Keratinocyte (primary cell): ENCODE results near the gene TRPT1. TPM values are rescaled to one million over a fixed set of nuclear protein-coding genes. Genes with fewer than 3 reads are reported as not detected.

Experiments used
- DNase-seq: peaks from one replicate; pipeline ENCODE4 v3.0.0-alpha.2; 2011; ENCODE audit warnings: low read depth, missing footprints, low spot score
- FAIRE-seq: peaks from 2 replicates; lab custom pipeline; 2011; peaks lifted over from hg19 to GRCh38; lab: Jason Lieb, UNC
- H2AFZ ChIP-seq: 2 replicates; pipeline ENCODE4 v1.6.0; 2012; ENCODE audit warnings: low read length, control low read depth, inconsistent platforms; ENCODE audit not compliant: control insufficient read depth
- H3K27ac ChIP-seq: 2 replicates; pipeline ENCODE4 v1.5.1; 2011; ENCODE audit warnings: low read length; ENCODE audit not compliant: control insufficient read depth, insufficient read depth
- H3K27me3 ChIP-seq: 3 replicates; pipeline ENCODE4 v1.6.0; 2011; ENCODE audit warnings: low read length; ENCODE audit not compliant: control insufficient read depth, insufficient read depth; ENCODE audit errors: extremely low read depth
- H3K36me3 ChIP-seq, 2 experiments: 2 replicates in 1 of 2; 3 replicates in 1 of 2; pipeline ENCODE4 v1.5.1; 2011; ENCODE audit warnings: low read length in 2 of 2, mild to moderate bottlenecking in 1 of 2; ENCODE audit not compliant: control insufficient read depth in 2 of 2, insufficient read depth in 2 of 2; ENCODE audit errors: extremely low read depth in 1 of 2
- H3K4me1 ChIP-seq: 3 replicates; pipeline ENCODE4 v1.5.1; 2011; ENCODE audit warnings: low read length; ENCODE audit not compliant: control insufficient read depth, insufficient read depth; ENCODE audit errors: extremely low read depth
- H3K4me2 ChIP-seq: 3 replicates; pipeline ENCODE4 v1.6.0; 2011; ENCODE audit warnings: low read depth, low read length; ENCODE audit not compliant: control insufficient read depth, insufficient read depth; ENCODE audit errors: extremely low read depth
- H3K4me3 ChIP-seq, 3 experiments: fragments of 200-600 bp in 1 of 3; sonication (generic) in 1 of 3; 2 replicates in 2 of 3; 3 replicates in 1 of 3; pipeline ENCODE4 v1.5.1; 2011 to 2016; ENCODE audit warnings: low read length in 3 of 3, mild to moderate bottlenecking in 3 of 3, control low read depth in 2 of 3, inconsistent platforms in 1 of 3, low read depth in 1 of 3, mixed read lengths in 1 of 3, mixed run types in 1 of 3, moderate library complexity in 1 of 3; ENCODE audit not compliant: control insufficient read depth in 2 of 3, insufficient read depth in 2 of 3; ENCODE audit errors: extremely low read depth in 1 of 3
- H3K79me2 ChIP-seq: 2 replicates; pipeline ENCODE4 v1.6.0; 2012; ENCODE audit warnings: low read length; ENCODE audit not compliant: control insufficient read depth, insufficient read depth
- H3K9ac ChIP-seq: 3 replicates; pipeline ENCODE4 v1.6.0; 2011; ENCODE audit warnings: low read length; ENCODE audit not compliant: control insufficient read depth, insufficient read depth; ENCODE audit errors: extremely low read depth
- H3K9me1 ChIP-seq: 3 replicates; pipeline ENCODE4 v1.6.0; 2011; ENCODE audit warnings: low read length; ENCODE audit not compliant: control insufficient read depth, insufficient read depth; ENCODE audit errors: extremely low read depth
- H3K9me3 ChIP-seq: 2 replicates; pipeline ENCODE4 v1.5.1; 2012; ENCODE audit warnings: low read depth, low read length; ENCODE audit not compliant: control insufficient read depth
- H4K20me1 ChIP-seq: 3 replicates; pipeline ENCODE4 v1.6.0; 2011; ENCODE audit warnings: low read length; ENCODE audit not compliant: control insufficient read depth, insufficient read depth; ENCODE audit errors: extremely low read depth
- CTCF ChIP-seq, 3 experiments: IDR thresholded peaks in 1 of 3; conservative IDR thresholded peaks in 1 of 3; optimal IDR thresholded peaks in 1 of 3; 2 replicates in 2 of 3; 3 replicates in 1 of 3; pipeline versions ENCODE3 to v1.5.1; 2011; ENCODE audit warnings: low read length in 3 of 3, mild to moderate bottlenecking in 3 of 3, moderate library complexity in 2 of 3, control low read depth in 1 of 3, inconsistent platforms in 1 of 3; ENCODE audit not compliant: insufficient read depth in 2 of 3; ENCODE audit errors: extremely low read depth in 1 of 3
- EZH2 ChIP-seq: IDR thresholded peaks from one replicate; pipeline ENCODE4 v1.6.1; 2012; ENCODE audit warnings: inconsistent platforms, mild to moderate bottlenecking, low read length, moderate library complexity
- dilution Hi-C: fragments of 300-500 bp; cut with MboI; formaldehyde crosslinking; loops from one replicate; pipeline ENCODE4 v1.7.0; 2020; ENCODE audit warnings: low sequenced_read_pairs; ENCODE audit not compliant: extremely low pct_ligation_motif_present
- polyA plus RNA-seq, 5 experiments: library from polyadenylated mRNA; depleted of rRNA in 3 of 5; stranded (reverse) in 3 of 5; stranded (forward) in 1 of 5; unstranded in 1 of 5; fragments of >200 nt; gene quantifications; 1 replicate in 1 of 5; 2 replicates in 3 of 5; 3 replicates in 1 of 5; pipeline versions ENCODE4 v1.2.1 to v1.2.3, GENCODE V29; 2011 to 2012; ENCODE audit warnings: missing spikeins in 2 of 5, low read depth in 1 of 5, low replicate concordance in 1 of 5

The TRPT1 gene
- polyA plus RNA-seq, 1 donor (not counting 4 experiments of a cell fraction or from before 2014, with no cell fraction given) = 15.5 TPM

- no peak overlapping the region for H3K9ac ChIP-seq
These were observed 17.0 kb downstream of the TRPT1 start for GRCh38 chr11:64208796-64209562.

GRCh38 chr11:64208086-64208795 is 17.7 kb downstream of the TRPT1 start:
- Histone ChIP-seq H3K27ac (no peak overlapping the region), H3K9ac (no peak overlapping the region), H3K27me3 (no peaks in the 10 kb centered on the region), H3K9me1 (no peaks in the 10 kb centered on the region), H3K4me3 (no peak overlapping the region), H3K4me1 (no peaks in the 10 kb centered on the region), H2AFZ (no peak overlapping the region), H3K79me2 (no peaks in the 10 kb centered on the region), H3K36me3 (peaks cover 23 to 31% of the 10 kb centered on the region in 2 experiments), H3K9me3 (no peaks in the 10 kb centered on the region), H4K20me1 (peaks cover 14% of the 10 kb centered on the region), H3K4me2 (no peak overlapping the region)
- TF ChIP-seq EZH2 = no peak
- no peak for TF ChIP-seq CTCF (optimal IDR thresholded peaks at IDR 0.05 in 1 of 3, IDR thresholded peaks at IDR 0.05 in 1 of 3, conservative IDR thresholded peaks at IDR 0.05 in 1 of 3; ENCODE audit: extremely low read depth in 1 of 3, insufficient read depth in 2 of 3, low read length in 3 of 3)
- DNase-seq (no peak), FAIRE-seq (no peak)
- dilution Hi-C loops = no loop called here

More at GRCh38 chr11:64208796-64209562, 17.0 kb downstream of the TRPT1 start:
- TF ChIP-seq EZH2 (no peak), CTCF (optimal IDR thresholded peaks at IDR 0.05 in 1 of 3, IDR thresholded peaks at IDR 0.05 in 1 of 3, conservative IDR thresholded peaks at IDR 0.05 in 1 of 3; ENCODE audit: extremely low read depth in 1 of 3, insufficient read depth in 2 of 3, low read length in 3 of 3) (no peak)
- DNase-seq = no peak
- dilution Hi-C loops = no loop called here
- H3K36me3 ChIP-seq = peaks cover 16 to 24% of the 10 kb centered on the region in 2 experiments
- no peaks in the 10 kb centered on the region for H3K9me1 ChIP-seq
- no peak overlapping the region for H3K27ac ChIP-seq
- no peak overlapping the region for H2AFZ ChIP-seq
- H4K20me1 ChIP-seq = peaks cover 8% of the 10 kb centered on the region
- H3K4me1 ChIP-seq = no peaks in the 10 kb centered on the region
- no peak for FAIRE-seq
- no peaks in the 10 kb centered on the region for H3K79me2 ChIP-seq
- H3K9me3 ChIP-seq = no peaks in the 10 kb centered on the region
- no peaks in the 10 kb centered on the region for H3K27me3 ChIP-seq
- H3K4me2 ChIP-seq = no peak overlapping the region
- no peak overlapping the region for H3K4me3 ChIP-seq
